HepG2 (cell line): Measurements from ENCODE around the gene OASL. TPM values are rescaled to one million over a fixed set of nuclear protein-coding genes. Genes with fewer than 3 reads are reported as not detected.

Source experiments
- ATF7-NPFF ChIP-seq: sonication (generic); formaldehyde crosslinking; IDR thresholded peaks from 2 replicates; pipeline ENCODE4 v1.8.1; 2023; ENCODE audit warnings: mild to moderate bottlenecking, low read depth, missing genetic modification reagents, moderate library complexity
- FOXO1 ChIP-seq: sonication (generic); formaldehyde crosslinking; IDR thresholded peaks from 2 replicates; pipeline ENCODE4 v1.4.0; 2020; ENCODE audit warnings: missing genetic modification reagents
- GMEB1 ChIP-seq: sonication (generic); formaldehyde crosslinking; IDR thresholded peaks from 2 replicates; pipeline ENCODE4 v1.5.1; 2020; ENCODE audit warnings: missing genetic modification reagents, mild to moderate bottlenecking, borderline replicate concordance
- SIX1 ChIP-seq: sonication (generic); formaldehyde crosslinking; IDR thresholded peaks from 2 replicates; pipeline ENCODE4 v1.4.0; 2020; ENCODE audit warnings: missing genetic modification reagents, borderline replicate concordance
- SNAPC5 ChIP-seq: sonication (generic); formaldehyde crosslinking; IDR thresholded peaks from 2 replicates; pipeline ENCODE4 v1.8.1; 2023; ENCODE audit warnings: mild to moderate bottlenecking, missing genetic modification reagents, borderline replicate concordance
- SOX13 ChIP-seq, 3 experiments: fragments of 450-650 bp in 1 of 3; sonication (generic) in 1 of 3; formaldehyde crosslinking in 1 of 3; IDR thresholded peaks in 2 of 3; conservative IDR thresholded peaks in 1 of 3; 2 replicates each; pipeline versions ENCODE4 v1.5.0 to v1.6.1; 2016 to 2020; ENCODE audit warnings: antibody characterized with exemption in 1 of 3, mild to moderate bottlenecking in 1 of 3, missing compliant biosample characterization in 1 of 3, missing genetic modification reagents in 1 of 3, moderate library complexity in 1 of 3
- SRF ChIP-seq: IDR thresholded peaks from 2 replicates; pipeline ENCODE4 v1.6.1; 2011; ENCODE audit warnings: mild to moderate bottlenecking, low read depth, low read length, moderate library complexity
- TAF1 ChIP-seq: sonication (generic); formaldehyde crosslinking; IDR thresholded peaks from 2 replicates; pipeline ENCODE4 v1.4.0; 2020; ENCODE audit warnings: missing genetic modification reagents
- YEATS4 ChIP-seq: sonication (generic); formaldehyde crosslinking; IDR thresholded peaks from 2 replicates; pipeline ENCODE4 v1.4.0; 2020; ENCODE audit warnings: missing genetic modification reagents, borderline replicate concordance
- ZFY ChIP-seq: sonication (generic); formaldehyde crosslinking; IDR thresholded peaks from 2 replicates; pipeline ENCODE4 v1.4.0; 2020; ENCODE audit warnings: missing genetic modification reagents
- ZNF121 ChIP-seq: sonication (generic); formaldehyde crosslinking; IDR thresholded peaks from 2 replicates; pipeline ENCODE4 v1.5.0; 2020; ENCODE audit warnings: mild to moderate bottlenecking, missing genetic modification reagents
- ZNF280D ChIP-seq: sonication (generic); formaldehyde crosslinking; IDR thresholded peaks from 2 replicates; pipeline ENCODE4 v1.5.1; 2020; ENCODE audit warnings: mild to moderate bottlenecking, missing genetic modification reagents
- ZNF614 ChIP-seq: IDR thresholded peaks from 2 replicates; pipeline ENCODE4 v1.6.1; 2018; ENCODE audit warnings: missing biosample characterization, missing genetic modification reagents, inconsistent platforms, borderline replicate concordance
- ZNF619 ChIP-seq: sonication (generic); formaldehyde crosslinking; IDR thresholded peaks from 2 replicates; pipeline ENCODE4 v1.4.0; 2020; ENCODE audit warnings: mild to moderate bottlenecking, missing genetic modification reagents
- ZNF670 ChIP-seq: sonication (generic); formaldehyde crosslinking; IDR thresholded peaks from 2 replicates; pipeline ENCODE4 v1.8.0; 2022; ENCODE audit warnings: mild to moderate bottlenecking, missing genetic modification reagents, borderline replicate concordance
- polyA plus RNA-seq, 8 experiments: library from polyadenylated mRNA; depleted of rRNA in 3 of 8; stranded (reverse) in 7 of 8; unstranded in 1 of 8; fragments of >200 nt; fragmentation: Illumina TruSeq in 4 of 8; extraction: Trizol in 4 of 8; gene quantifications; 2 replicates each; pipeline versions ENCODE4 v1.2.1 to v1.2.3, GENCODE V29; 2011 to 2016; ENCODE audit warnings: low read depth in 4 of 8, missing spikeins in 1 of 8, mixed read lengths in 1 of 8; ENCODE audit not compliant: insufficient read depth in 1 of 8
- total RNA-seq, 5 experiments: library from RNA; depleted of rRNA; stranded (reverse); fragments of >200 nt; fragmentation: Illumina TruSeq; extraction: Trizol; gene quantifications; 2 replicates each; pipeline ENCODE4 v1.2.3, GENCODE V29; 2016; ENCODE audit warnings: low read depth in 1 of 5
- TF ChIP-seq, protein P1 (sequence below): sonication (generic); formaldehyde crosslinking; IDR thresholded peaks from 2 replicates; pipeline ENCODE4 v1.5.0; 2020; ENCODE audit warnings: mild to moderate bottlenecking, missing genetic modification reagents
- TF ChIP-seq, protein P2 (sequence below), 2 experiments: sonication (generic) in 1 of 2; formaldehyde crosslinking in 1 of 2; IDR thresholded peaks; 2 replicates each; pipeline versions ENCODE4 v1.4.0 to v1.6.1; 2018 to 2020; ENCODE audit warnings: missing genetic modification reagents in 2 of 2, borderline replicate concordance in 1 of 2, low read depth in 1 of 2, mild to moderate bottlenecking in 1 of 2, missing biosample characterization in 1 of 2

OASL gene
- total and polyA plus RNA-seq, 2 of the 13 experiments (the other 11 are each of a cell fraction or from before 2014, with no cell fraction given) = 0.11 to 0.22 TPM

GRCh38 chr12:121026274-121027045, 12.6 kb downstream of the OASL start (continued):
- TF ChIP-seq GMEB1 = no peak
- TF ChIP-seq, protein P1, sequence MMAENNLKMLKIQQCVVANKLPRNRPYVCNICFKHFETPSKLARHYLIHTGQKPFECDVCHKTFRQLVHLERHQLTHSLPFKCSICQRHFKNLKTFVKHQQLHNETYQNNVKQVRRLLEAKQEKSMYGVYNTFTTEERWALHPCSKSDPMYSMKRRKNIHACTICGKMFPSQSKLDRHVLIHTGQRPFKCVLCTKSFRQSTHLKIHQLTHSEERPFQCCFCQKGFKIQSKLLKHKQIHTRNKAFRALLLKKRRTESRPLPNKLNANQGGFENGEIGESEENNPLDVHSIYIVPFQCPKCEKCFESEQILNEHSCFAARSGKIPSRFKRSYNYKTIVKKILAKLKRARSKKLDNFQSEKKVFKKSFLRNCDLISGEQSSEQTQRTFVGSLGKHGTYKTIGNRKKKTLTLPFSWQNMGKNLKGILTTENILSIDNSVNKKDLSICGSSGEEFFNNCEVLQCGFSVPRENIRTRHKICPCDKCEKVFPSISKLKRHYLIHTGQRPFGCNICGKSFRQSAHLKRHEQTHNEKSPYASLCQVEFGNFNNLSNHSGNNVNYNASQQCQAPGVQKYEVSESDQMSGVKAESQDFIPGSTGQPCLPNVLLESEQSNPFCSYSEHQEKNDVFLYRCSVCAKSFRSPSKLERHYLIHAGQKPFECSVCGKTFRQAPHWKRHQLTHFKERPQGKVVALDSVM (CRISPR knock-in tag) = peak; percentile 50; the same call in 1 of the 2 replicates
- TF ChIP-seq SIX1 (CRISPR knock-in tag) = no peak; the same call in 1 of the 2 replicates
- TF ChIP-seq SNAPC5 (CRISPR knock-in tag) = no peak
- TF ChIP-seq ATF7-NPFF = no peak
- TF ChIP-seq ZFY (CRISPR knock-in tag) = 0 out of 2 replicates have a peak, but pooled peaks have one; percentile 2
- TF ChIP-seq ZNF619 = no peak
- TF ChIP-seq SOX13 (IDR thresholded peaks at IDR 0.05) = no peak
- TF ChIP-seq SOX13 (CRISPR knock-in tag; conservative IDR thresholded peaks at IDR 0.05 in 1 of 2, IDR thresholded peaks at IDR 0.05 in 1 of 2) = peak in 1 of 2 experiments; percentile 72; a peak in 2 of 4 replicates
- TF ChIP-seq SRF = peak; percentile 97
- TF ChIP-seq YEATS4 (CRISPR knock-in tag) = no peak
- TF ChIP-seq ZNF614 (CRISPR knock-in tag) = 0 out of 2 replicates have a peak, but pooled peaks have one; percentile 4
- peak; percentile 67; the same call in 1 of the 2 replicates for TF ChIP-seq ZNF670
- TF ChIP-seq, protein P2, sequence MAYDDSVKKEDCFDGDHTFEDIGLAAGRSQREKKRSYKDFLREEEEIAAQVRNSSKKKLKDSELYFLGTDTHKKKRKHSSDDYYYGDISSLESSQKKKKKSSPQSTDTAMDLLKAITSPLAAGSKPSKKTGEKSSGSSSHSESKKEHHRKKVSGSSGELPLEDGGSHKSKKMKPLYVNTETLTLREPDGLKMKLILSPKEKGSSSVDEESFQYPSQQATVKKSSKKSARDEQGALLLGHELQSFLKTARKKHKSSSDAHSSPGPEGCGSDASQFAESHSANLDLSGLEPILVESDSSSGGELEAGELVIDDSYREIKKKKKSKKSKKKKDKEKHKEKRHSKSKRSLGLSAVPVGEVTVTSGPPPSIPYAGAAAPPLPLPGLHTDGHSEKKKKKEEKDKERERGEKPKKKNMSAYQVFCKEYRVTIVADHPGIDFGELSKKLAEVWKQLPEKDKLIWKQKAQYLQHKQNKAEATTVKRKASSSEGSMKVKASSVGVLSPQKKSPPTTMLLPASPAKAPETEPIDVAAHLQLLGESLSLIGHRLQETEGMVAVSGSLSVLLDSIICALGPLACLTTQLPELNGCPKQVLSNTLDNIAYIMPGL (CRISPR knock-in tag; IDR thresholded peaks at IDR 0.05; ENCODE audit: borderline replicate concordance in 1 of 2, low read depth in 1 of 2) = peak; percentile 29 to 55; a peak in 1 of 4 replicates
- TF ChIP-seq FOXO1 = 0 out of 2 replicates have a peak, but pooled peaks have one; percentile 13
- TF ChIP-seq TAF1 (CRISPR knock-in tag) = no peak
- peak; percentile 41; the same call in 1 of the 2 replicates for TF ChIP-seq ZNF280D (CRISPR knock-in tag)
- 0 out of 2 replicates have a peak, but pooled peaks have one; percentile 8 for TF ChIP-seq ZNF121 (CRISPR knock-in tag)
